Inflammatory macrophage (primary cell): Measurements from ENCODE around the gene UBR3.

ENCODE experiments used
- DNase-seq, 2 donors: peaks; one replicate each; pipeline ENCODE4 v3.0.0-alpha.2; 2020 to 2022

The UBR3 gene

GRCh38 chr2:170063456-170064235 lies 236.4 kb downstream of the UBR3 start:
- DNase-seq: no peak

GRCh38 chr2:170070778-170071177 lies 243.5 kb downstream of the UBR3 start:
- no peak for DNase-seq

GRCh38 chr2:170073288-170073687 lies 246.0 kb downstream of the UBR3 start:
- DNase-seq: peak in 1 of 2 donors; percentile 26

DNA sequence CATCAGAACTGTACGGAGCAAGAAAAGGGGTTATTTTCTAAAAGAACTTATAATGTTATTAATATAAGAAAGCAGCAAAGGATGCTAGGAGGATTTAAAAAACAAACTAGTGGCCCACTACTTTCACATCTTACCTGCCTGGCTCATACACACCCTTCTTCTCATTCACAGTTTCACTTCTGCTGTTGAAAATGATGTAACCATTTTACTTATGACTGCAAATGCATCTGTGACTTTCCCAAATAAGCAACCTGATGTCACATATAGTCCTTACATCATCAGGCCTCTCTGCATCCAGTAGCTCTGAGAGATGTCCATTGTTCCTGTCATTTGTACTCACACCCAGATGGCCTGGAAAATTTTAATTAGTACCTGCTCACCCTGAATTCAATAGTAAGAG lies 248.9 kb downstream of the UBR3 start:
- DNase-seq: no peak

DNA sequence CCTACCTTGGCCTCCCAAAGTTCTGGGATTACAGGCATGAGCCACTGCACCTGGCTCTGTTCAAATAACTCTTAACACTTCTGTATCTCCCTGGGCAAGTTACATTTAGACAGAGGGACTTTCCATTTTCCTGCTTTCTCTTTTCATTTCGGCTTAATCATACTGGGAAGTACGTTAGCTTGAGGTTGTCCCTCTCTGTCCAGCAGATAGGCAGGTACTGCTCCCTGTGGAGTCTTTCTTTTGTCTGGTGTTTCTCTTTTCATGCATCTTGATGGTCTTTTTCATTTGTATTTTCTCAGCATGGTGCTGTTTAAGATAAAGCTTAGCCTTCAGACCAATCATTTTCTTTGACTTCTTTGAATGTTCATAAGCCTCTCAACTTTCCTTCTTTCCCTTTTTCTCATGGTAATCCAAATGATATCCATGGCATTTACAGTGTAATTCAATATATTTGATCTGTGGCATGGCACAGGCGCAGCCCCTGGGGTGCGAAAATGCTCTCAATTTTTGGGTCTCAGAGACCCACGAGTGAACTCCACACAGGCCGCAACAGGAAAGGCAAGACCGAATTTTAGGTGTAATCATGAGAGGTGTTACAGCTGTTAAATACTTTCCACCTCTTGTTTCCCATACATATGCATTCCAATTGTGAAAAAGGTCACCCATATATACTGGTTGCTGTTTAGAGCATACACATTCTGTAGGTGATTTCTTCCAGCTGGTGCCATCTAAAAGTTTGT lies 250.7 kb downstream of the UBR3 start:
- no peak for DNase-seq

GRCh38 chr2:170084820-170085491 lies 257.7 kb downstream of the UBR3 start:
- no peak for DNase-seq

- DNase-seq: no peak
Measured at GRCh38 chr2:170086117-170086688, 258.9 kb downstream of the UBR3 start.

- no peak for DNase-seq
Measured at GRCh38 chr2:170086751-170087412, 259.6 kb downstream of the UBR3 start.

- DNase-seq: no peak
Measured at GRCh38 chr2:170087413-170087793, 260.1 kb downstream of the UBR3 start.

- DNase-seq: no peak
Measured at GRCh38 chr2:170088776-170089175, 261.5 kb downstream of the UBR3 start.

DNA sequence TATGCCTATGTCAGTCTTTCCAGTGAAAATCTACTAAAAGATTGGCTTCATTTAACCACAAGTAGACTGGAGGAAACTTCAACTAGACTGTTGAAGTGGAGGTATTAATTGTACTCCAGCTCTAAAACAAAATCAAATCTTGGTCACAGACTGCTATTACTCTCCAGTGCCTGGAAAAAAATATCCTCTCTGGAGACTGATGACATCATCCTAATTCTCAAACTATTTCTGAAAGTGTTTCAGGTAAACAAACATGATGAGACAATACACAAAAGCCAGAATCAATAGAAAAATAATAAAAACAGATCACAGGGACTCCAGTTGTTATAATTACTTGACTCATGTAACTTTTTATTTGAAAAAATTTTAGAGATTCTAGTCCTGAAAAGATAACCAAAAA lies 263.0 kb downstream of the UBR3 start:
- DNase-seq: no peak

DNA sequence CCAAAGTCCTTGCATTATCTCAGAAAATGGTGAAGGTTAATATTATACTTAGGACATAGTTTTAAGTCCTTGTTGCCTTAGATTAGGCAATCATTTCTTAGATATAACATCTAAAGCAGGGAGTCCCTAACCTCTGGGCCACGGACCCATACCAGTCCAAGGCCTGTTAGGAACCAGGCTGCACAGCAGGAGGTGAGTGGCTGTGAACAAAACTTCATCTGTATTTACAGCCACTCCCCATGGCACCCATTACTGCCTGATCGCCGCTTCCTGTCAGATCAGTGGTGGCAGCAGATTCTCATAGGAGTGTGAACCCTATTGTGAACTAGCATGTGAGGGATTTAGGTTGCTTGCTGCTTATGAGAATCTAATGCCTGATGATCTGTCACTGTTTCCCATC lies 264.2 kb downstream of the UBR3 start:
- DNase-seq: no peak

DNA sequence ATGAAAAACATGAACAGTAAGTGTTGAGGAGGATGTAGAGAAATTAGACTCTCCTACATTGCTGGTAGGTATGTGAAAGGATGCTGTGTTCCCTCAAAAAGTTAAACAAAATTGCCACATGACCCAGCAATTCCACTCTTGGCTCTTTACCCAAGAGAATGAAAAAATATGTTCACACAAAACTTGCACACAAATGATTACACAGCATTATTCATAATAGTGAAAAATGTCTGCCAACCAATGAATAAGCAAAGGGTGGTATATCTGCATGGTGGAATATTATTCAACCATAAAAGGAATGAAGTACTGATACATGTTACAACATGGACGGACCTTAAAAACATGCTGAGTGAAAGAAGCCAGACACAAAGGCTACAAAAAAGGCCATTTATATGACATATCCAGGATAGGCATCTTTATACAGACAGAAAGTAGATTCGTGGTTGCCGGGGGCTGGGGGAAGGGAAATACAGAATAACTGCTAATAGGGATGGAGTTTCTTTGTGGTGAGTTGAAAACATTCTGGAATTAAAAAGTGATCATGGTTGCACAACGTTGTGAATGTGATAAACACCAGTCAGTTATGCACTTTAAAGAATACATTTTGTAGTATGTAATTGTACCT lies 265.3 kb downstream of the UBR3 start:
- no peak for DNase-seq

- no peak for DNase-seq
Measured at GRCh38 chr2:170095380-170095779, 268.1 kb downstream of the UBR3 start.

DNA sequence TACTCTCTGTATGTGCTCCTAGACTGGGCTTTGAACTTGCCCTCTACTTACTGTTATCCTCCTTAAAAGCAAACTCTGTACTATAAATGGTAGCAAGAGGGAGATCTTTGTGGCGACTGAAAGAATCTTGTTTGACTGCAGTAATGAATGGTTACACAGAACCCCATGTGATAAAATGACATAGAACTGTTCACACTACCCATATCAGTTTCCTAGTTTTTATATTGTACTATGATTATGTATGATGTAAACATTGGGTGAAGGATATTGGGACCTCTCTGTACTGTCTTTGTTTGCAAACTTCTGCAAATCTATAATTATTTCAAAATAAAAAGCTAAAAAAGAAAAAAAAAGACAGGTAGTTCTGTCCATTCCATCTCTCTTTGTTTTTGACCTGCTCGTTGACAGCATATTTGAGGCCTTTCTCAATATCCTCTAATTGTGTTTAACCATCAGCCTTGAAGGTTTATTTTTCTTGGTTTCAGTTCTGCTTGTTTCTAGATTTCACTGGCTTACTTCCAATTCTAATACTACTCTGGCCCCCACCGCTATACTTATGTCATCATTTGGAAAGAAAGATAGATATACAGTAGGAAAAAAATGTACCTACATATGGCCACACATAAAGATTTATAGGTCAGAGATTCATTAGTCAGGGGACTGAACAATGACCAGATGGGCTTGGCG lies 271.5 kb downstream of the UBR3 start:
- DNase-seq: no peak

GRCh38 chr2:170101789-170102188 lies 274.5 kb downstream of the UBR3 start:
- no peak for DNase-seq

DNA sequence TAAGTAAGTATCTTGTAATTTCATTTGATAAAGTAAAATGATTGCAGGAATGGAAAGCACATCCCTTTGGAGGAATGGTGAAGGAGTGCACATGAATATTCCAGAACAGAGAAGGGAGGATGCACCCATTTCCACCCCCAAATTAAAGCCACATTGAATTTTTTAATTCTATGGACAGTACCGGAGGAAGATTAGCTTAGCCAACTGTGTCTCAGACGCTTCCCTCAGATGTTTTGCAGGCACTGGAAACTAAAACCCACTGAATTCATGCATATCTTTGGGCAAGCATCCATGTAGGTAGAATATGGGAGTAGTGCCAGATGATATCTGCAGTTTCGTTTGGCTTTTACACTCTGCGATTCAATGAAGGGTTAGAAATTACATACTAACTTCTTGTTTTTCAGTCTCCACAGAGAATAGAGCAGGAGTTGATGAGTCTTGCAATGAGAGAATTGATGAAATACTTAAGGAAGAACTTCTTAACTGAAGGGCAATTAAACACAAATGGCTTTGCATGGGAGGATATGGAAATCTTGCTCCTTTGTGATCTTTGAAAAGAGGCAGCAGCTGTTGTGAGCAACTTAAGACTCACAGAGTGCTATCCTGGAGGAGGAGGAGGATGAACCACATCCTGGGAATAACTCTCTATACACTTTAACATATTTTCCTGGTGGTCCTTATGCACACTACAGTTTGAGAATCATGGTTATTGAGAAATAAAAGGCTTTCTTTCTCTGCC lies 279.0 kb downstream of the UBR3 start:
- DNase-seq: no peak

- DNase-seq: no peak
Measured at GRCh38 chr2:170113168-170113894, 286.1 kb downstream of the UBR3 start.

DNA sequence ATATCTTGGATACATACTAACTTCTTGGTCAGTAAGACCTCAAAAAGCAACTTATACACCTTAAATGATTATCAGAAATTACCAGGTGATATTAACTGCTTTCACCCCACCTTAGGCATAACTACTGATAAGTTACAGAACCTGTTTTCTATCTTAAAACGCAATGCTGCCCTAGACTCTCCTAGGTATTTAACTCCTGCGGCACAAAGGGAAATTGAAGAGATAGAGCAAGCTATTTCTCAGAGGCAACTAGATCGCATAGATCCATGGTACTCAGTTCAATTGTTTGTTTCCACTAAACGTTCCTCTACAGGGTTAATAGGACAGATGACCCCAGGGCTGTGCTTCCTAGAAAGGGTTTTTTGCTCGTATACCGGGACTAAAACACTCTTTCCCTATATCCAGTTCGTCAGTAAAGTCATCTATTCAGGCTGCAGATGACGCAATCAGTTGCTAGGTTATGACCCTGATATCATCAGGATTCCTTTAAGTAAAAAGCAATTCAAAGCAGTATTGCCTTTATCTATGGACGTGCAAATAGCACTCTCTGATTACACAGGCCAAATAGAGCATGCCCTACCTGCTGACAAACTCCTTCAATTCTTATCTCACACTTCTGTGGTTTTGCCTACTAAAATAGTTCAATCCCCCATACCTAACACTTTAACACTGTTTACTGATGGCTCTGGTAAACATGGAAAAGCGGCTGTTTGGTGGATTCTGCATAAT lies 288.4 kb downstream of the UBR3 start:
- DNase-seq: no peak
